SK-MEL-5 (cell line): ENCODE measurements around the gene CLDN11. TPM values are rescaled to one million over a fixed set of nuclear protein-coding genes. Genes with fewer than 3 reads are reported as not detected.
A peak's percentile ranks its signal among the peaks of the same experiment; 100 is the strongest.

Experiments used
- DNase-seq: peaks from one replicate; pipeline ENCODE4 v3.0.0-alpha.2; 2016; ENCODE audit warnings: low read depth, low spot score
- in situ Hi-C: cut with HindIII; loops from 2 replicates; pipeline ENCODE4 v1.10.0; 2016; ENCODE audit warnings: low sequenced_read_pairs, high pct_unique_total_duplicates, low pct_unique_long_range_greater_than_20kb
- polyA plus RNA-seq, 2 experiments: library from polyadenylated mRNA; depleted of rRNA; stranded (reverse); fragments of >200 nt; gene quantifications; 2 replicates each; pipeline ENCODE4 v1.2.3, GENCODE V29; 2015
- total RNA-seq: library from RNA; depleted of rRNA; stranded (reverse); fragments of >200 nt; shearing (Covaris generic); gene quantifications from 2 replicates; pipeline ENCODE4 v1.2.3, GENCODE V29; 2014; rRNA removed

CLDN11 gene
- not detected in 2 replicates for total RNA-seq
- 0.25 and 0.32 TPM in 2 replicates for polyA plus RNA-seq (2015; cell fraction: cytosol; rRNA removed)
- polyA plus RNA-seq (2015; cell fraction: nucleus; rRNA removed), result 0.19 and 0.80 TPM in 2 replicates

DNA sequence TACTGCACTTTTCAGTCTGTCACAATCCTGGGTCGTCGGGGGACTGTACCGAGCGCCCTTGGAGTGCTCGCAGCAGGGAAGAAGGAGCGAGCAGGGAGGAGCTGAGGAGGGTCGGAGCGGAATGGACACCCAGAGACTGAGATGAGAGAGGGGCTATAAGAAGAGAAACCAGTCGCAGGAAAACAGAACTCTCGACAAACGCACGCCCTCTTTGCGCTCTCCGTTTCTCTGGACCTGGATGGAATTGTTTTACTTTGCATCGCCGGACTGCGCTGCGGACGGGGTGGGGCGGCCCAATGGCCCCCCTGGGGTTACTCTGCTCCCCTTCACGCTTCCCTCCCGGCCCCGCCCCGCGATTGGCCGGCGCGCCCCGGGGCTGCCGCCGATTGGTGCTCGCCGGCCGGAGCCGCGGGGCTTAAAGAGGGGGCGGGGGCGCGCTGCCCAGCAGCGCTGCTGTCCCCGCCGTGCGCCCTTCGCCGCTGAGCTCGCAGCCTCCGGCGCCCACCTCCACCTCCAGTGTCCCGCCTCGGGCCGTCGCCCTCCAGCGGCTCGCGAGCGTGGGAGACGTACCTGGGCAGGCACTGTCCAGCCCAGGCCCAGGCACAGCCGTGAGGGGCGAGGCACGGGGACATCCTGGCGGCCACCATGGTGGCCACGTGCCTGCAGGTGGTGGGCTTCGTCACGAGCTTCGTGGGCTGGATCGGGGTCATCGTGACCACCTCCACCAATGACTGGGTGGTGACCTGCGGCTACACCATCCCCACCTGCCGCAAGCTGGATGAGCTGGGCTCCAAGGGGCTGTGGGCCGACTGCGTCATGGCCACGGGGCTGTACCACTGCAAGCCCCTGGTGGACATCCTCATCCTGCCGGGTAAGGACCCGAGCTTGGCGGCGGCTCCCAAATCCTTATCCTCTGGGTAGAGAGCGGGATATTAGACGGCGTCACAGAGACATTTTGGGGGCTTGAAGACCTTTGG, at the start of gene CLDN11:
CLDN11 (plus strand) TSS at position 447 of the 977 bp plus-strand sequence; CDS start at position 646, 199 bp downstream.
- no peak for DNase-seq
- in situ Hi-C loops, result no loop called here

- in situ Hi-C loops, result no loop called here
- DNase-seq, result peak; percentile 26
Measured at GRCh38 chr3:170368921-170369320, 49.7 kb upstream of the CLDN11 start.

DNA sequence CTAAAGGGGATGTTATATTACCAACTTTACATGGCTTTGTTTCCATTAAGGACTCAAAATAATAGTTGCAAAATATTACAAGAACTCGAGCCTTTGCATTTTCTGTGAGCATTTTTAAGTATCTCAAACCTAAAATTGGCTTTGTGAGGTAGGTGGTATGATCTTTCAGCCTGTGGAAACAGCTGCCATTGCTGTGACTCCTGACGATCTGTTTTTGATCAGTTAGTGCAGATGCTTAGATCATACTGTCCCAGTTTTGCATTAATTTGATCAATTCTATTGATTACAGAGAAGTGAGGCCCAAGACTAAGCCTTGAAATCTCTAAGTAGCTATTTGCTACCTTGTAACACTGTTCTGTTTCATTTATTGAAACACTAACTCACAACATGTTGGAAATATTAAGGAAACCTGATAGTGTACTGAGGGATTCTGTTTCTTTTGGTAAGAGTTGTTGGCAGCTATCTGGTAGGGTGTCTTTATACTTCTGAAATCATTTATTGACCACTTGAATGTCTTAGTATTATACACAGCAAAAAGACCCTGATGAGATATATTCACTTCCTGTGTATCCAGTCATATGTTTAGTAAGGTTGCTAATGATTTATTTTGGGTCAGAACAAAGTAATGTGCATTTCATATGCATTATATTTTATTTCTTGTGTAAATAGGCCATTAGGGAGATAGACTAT, 46.3 kb upstream of the CLDN11 start:
- in situ Hi-C loops, result no loop called here
- no peak for DNase-seq

DNA sequence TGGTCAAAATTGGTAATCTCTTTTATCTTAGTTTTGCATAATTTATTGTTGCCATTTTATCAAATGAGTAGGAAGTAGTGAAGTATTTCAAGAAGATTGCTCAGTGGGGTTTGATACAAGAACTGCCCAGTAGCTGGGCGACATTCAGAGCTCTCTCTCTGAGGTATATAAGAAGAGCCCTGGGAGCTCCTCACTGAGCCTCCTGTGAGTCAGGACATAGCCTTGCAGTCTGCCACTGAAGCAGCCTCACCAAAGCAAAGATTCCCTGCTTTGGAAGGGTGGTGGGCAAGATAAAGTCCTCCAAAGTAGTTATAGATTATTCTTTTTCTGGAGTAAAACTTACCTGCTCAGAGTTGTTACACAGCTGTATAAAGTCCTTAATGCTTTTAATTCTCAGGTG, 35.1 kb upstream of the CLDN11 start:
- DNase-seq, result no peak
- in situ Hi-C loops, result no loop called here

DNA sequence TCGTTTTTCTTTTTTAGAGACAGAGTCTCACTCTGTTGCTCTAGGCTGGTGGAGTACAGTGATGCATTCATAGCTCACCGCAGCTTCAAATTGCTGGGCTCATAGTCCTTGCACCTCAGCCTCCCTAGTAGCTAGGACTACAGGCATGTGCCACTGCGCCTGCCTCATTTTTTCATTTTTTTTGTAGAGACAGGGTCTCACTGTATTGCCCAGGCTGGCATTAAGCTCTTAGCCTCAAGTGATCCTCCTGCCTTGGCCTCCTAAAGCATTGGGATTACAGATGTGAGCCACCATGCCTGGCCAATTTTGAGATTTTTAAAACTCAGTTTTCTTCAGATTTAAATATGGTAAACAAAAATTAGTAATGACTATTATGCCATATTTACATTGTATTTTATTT, 32.2 kb upstream of the CLDN11 start:
- in situ Hi-C loops, result no loop called here
- no peak for DNase-seq

DNA sequence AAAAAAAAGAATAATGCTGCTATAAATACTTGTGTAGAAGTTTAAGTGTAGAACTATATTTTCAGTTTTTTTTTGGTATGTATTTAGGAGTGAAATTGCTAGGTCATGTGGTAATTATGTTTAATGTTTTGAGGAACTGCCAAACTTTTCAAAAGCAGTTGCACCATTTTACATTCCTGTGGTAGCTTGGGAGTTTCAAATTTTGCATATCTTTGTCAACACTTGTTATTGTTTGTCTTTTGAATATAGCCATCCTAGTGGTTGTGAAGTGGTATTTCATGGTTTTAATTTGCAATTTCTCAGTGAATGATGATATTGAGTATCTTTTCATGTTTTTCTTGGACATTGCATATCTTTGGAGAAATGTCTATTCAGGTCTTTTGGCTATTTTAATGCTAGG, 30.7 kb upstream of the CLDN11 start:
- DNase-seq, result no peak
- in situ Hi-C loops, result no loop called here

- in situ Hi-C loops, result no loop called here
- DNase-seq, result no peak
Measured at GRCh38 chr3:170391108-170391507, 27.6 kb upstream of the CLDN11 start.

- in situ Hi-C loops, result no loop called here
- no peak for DNase-seq
Measured at GRCh38 chr3:170397685-170398084, 21.0 kb upstream of the CLDN11 start.

GRCh38 chr3:170405101-170405500, 13.6 kb upstream of the CLDN11 start:
- DNase-seq, result no peak
- in situ Hi-C loops, result no loop called here

DNA sequence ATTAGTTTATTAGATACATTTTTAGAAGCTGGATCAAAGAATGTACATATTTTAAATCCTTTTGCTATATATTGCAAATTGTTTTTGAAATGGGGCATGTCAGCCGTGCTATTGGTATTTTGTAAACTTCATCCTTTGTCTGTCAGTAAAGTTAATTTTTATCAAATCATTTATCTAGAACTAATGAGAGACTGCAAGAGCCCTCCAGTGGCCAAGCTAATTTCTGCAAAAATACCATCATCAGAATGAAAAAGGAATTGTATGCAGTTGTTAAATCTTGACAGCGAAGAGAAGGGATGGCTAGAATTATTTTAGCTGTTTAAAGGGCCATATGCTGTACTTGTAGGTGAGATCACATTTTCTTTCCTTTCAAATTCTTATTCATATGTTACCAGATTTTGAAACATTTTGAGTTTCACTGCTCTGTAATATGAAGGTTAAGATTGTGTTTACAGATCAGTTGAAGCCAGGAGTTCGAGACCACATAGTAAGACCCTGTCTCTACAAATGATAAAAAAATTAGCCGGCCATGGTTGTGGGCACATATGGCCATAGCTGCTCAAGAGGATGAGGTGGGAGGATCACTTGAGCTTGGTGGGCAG, 8.1 kb upstream of the CLDN11 start:
- peak; percentile 66 for DNase-seq
- in situ Hi-C loops, result no loop called here

DNA sequence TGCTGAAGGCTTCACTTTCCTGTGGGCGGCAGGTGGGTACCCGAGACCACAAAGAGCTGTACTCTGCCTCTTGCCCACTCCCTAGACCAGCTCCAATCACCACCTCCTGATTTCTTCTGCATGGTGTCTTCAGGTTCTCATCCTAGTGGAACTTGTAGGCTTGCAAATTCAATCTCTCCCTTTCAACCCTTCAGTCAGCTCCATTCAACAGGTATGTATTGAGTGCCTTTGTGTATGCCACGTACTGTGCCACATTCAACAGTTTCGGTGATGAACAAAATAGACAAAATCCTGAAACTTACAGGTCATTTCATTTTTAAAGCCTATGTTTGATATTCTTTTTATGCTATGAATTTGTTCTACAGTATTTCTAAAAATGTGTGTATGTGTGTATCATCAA, 5.4 kb upstream of the CLDN11 start:
- DNase-seq, result no peak
- in situ Hi-C loops, result no loop called here

DNA sequence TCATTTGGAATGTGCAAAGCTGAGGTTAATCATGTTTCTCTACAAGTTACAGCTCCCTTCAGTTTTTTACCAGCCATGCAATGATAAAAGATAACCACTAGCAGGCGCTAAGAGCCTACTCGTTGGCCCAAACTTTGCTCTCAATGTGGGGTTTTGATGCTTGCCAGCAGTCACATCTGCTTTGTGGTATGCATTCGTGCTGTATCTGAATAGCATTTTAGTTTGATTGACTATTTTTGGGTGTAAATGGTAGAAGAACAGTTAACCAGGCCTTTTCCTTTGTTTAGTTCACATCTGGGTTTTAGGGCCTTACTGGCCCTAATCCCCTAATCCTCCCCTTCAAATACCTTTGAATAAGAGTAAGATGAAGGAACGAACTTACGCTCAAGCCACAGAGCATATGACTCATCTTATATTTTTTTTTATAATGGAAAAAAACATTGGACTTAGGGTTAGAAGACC, 4.4 kb upstream of the CLDN11 start:
- peak; percentile 78 for DNase-seq
- in situ Hi-C loops, result no loop called here

GRCh38 chr3:170417090-170417489, 1.6 kb upstream of the CLDN11 start:
- no peak for DNase-seq
- in situ Hi-C loops, result no loop called here

DNA sequence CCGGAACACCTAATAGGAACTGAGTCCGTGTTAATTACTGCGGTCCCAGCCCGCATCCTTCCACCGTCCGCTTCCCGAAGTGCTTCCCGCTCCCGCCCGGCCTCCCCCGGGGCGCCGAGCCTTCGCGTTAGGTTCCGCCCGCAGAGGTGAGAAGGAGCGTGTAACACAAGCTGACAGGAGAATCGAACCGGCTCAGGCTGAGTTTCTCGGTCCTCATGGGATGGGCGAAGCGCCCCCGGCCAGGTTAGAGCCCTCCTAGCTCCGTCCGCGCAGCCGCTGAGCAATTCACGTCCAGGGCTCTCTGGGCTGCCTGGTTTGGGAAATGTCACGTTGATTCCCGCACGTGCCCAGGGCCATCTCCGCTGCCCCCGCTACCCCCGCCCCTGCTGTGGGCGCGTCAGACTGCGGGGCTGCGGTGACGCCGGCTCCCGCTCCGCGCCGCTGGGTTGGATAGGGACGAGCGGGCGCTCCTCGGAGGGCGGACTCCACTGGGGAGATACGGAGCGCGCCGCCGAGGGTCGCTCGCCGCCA, 954 bp downstream of the CLDN11 start:
- in situ Hi-C loops, result loop anchor here (10.0 kb wide), 1 partner anchor 395 kb away; no protein-coding TSS in a partner anchor
- DNase-seq, result no peak

GRCh38 chr3:170420307-170420821, 1.7 kb downstream of the CLDN11 start:
- in situ Hi-C loops, result loop anchor here (10.0 kb wide), 1 partner anchor 394 kb away; no protein-coding TSS in a partner anchor

DNA sequence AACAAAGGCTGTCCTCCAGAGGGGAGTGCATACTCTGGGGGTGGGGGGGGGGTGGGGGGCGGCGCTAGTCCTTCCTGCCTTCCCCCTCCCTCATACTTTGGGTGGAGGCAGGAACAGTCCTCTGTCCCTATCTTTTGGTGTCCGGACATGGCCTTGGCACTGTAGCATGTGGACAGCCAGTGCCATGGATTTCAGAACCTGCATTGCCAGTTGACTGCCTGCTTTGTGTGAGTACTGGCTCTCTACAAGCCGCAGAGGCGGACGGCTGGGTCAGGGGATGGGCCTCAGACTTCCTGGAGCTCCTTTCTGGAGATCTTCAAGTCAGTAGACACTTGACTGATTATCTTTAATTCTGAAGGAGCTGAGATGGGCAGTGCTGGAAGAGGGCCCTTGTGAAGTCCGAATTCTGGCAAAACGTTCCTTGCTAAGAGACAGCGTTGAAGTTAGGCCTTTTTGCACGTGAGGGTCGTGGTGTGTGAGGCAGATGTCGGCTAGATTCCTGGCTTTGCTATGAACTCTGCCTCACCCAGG, 2.5 kb downstream of the CLDN11 start:
- no peak for DNase-seq
- in situ Hi-C loops, result loop anchor here (10.0 kb wide), 1 partner anchor 394 kb away; no protein-coding TSS in a partner anchor

More at GRCh38 chr3:170420307-170420821, 1.7 kb downstream of the CLDN11 start:
- no peak for DNase-seq

GRCh38 chr3:170421758-170422157, 3.1 kb downstream of the CLDN11 start:
- in situ Hi-C loops, result loop anchor here (10.0 kb wide), 1 partner anchor 393 kb away; no protein-coding TSS in a partner anchor
- DNase-seq, result no peak
